Thyroid gland (tissue), 4 donors: ENCODE results near the gene CFAP44.

ENCODE experiments used
- POLR2A ChIP-seq, 2 donors: fragments of 450-650 bp; IDR thresholded peaks; one replicate each; pipeline ENCODE4 v1.6.1; 2017; ENCODE audit warnings: antibody characterized with exemption in 2 of 2, mild to moderate bottlenecking in 2 of 2, moderate library complexity in 1 of 2
- TF ChIP-seq, protein P1 (sequence below), 6 experiments: fragments of 200-600 bp in 3 of 6; fragments of 450-650 bp in 3 of 6; sonication (generic) in 3 of 6; IDR thresholded peaks; one replicate each; pipeline ENCODE4 v1.5.1; 2016 to 2019; ENCODE audit warnings: antibody characterized with exemption in 6 of 6, mild to moderate bottlenecking in 2 of 6, inconsistent platforms in 1 of 6, moderate library complexity in 1 of 6

DNA sequence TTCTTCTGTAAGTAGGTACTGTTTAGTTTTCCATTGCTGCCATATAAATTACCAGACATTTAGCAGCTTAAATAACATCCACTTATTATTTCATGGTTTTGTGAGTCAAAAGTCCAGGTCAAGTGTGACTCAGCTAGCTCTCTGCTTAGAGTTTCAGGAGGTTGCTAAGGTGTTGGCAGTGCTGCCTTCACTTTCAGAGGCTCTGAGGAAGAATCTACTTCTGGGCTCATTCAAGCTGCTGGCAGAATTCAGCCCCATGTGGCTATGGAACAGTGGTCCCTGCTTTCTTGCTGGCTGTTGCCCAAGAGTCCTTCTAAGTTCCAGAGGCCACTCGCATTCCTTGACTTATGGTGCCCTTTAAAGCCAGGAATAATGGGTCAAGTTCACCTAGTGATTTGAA, 4.5 kb downstream of the CFAP44 start:
- TF ChIP-seq, protein P1, sequence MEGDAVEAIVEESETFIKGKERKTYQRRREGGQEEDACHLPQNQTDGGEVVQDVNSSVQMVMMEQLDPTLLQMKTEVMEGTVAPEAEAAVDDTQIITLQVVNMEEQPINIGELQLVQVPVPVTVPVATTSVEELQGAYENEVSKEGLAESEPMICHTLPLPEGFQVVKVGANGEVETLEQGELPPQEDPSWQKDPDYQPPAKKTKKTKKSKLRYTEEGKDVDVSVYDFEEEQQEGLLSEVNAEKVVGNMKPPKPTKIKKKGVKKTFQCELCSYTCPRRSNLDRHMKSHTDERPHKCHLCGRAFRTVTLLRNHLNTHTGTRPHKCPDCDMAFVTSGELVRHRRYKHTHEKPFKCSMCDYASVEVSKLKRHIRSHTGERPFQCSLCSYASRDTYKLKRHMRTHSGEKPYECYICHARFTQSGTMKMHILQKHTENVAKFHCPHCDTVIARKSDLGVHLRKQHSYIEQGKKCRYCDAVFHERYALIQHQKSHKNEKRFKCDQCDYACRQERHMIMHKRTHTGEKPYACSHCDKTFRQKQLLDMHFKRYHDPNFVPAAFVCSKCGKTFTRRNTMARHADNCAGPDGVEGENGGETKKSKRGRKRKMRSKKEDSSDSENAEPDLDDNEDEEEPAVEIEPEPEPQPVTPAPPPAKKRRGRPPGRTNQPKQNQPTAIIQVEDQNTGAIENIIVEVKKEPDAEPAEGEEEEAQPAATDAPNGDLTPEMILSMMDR (IDR thresholded peaks at IDR 0.05) = no peak
- no peak for TF ChIP-seq POLR2A (IDR thresholded peaks at IDR 0.05)
